Mesendoderm (in vitro differentiated cells): ENCODE data around the gene PNN. TPM values are rescaled to one million over a fixed set of nuclear protein-coding genes. Genes with fewer than 3 reads are reported as not detected.
"Not testable (repeated sequence)": the region's sequence is repeated elsewhere in the genome, so short reads cannot be mapped to it uniquely, and the experiment has no call there.

ENCODE experiments used
- DNase-seq: peaks from one replicate; pipeline ENCODE4 v3.0.0; 2013
- H2AK5ac ChIP-seq: 2 replicates; pipeline ENCODE4 v1.6.1; 2013; ENCODE audit warnings: low read length, inconsistent platforms
- H2BK120ac ChIP-seq: 2 replicates; pipeline ENCODE4 v1.6.1; 2013; ENCODE audit warnings: low read depth, mild to moderate bottlenecking, low read length, moderate library complexity, mixed read lengths
- H2BK15ac ChIP-seq: replicated peaks from 2 replicates; pipeline ENCODE4 v1.6.1; 2013; ENCODE audit warnings: low read depth, mild to moderate bottlenecking, moderate library complexity
- H2BK5ac ChIP-seq: 2 replicates; pipeline ENCODE4 v1.6.1; 2013; ENCODE audit warnings: low read length, inconsistent platforms
- H3K18ac ChIP-seq: 2 replicates; pipeline ENCODE4 v1.6.1; 2013; ENCODE audit warnings: mild to moderate bottlenecking, low read length, mixed read lengths
- H3K23ac ChIP-seq: one replicate; pipeline ENCODE4 v1.6.1; 2013; ENCODE audit warnings: low read length
- H3K27ac ChIP-seq: 2 replicates; pipeline ENCODE4 v1.5.1; 2013; ENCODE audit warnings: low read depth, mild to moderate bottlenecking, inconsistent platforms, low read length, moderate library complexity
- H3K27me3 ChIP-seq: 2 replicates; pipeline ENCODE4 v1.6.1; 2013; ENCODE audit warnings: low read length, control low read depth, mild to moderate bottlenecking, inconsistent platforms; ENCODE audit not compliant: insufficient read depth, poor library complexity
- H3K36me3 ChIP-seq: 2 replicates; pipeline ENCODE4 v1.6.1; 2013; ENCODE audit warnings: low read length, inconsistent platforms; ENCODE audit not compliant: control insufficient read depth, insufficient read depth
- H3K4ac ChIP-seq: one replicate; pipeline ENCODE4 v1.6.1; 2013; ENCODE audit warnings: low read depth, mild to moderate bottlenecking, low read length, moderate library complexity
- H3K4me1 ChIP-seq: 2 replicates; pipeline ENCODE4 v1.6.1; 2013; ENCODE audit warnings: low read depth, low read length, inconsistent platforms; ENCODE audit not compliant: control insufficient read depth
- H3K4me2 ChIP-seq: 2 replicates; pipeline ENCODE4 v1.6.1; 2013; ENCODE audit warnings: low read length
- H3K4me3 ChIP-seq: 2 replicates; pipeline ENCODE4 v1.5.1; 2013; ENCODE audit warnings: mild to moderate bottlenecking, low read length
- H3K56ac ChIP-seq: one replicate; pipeline ENCODE4 v1.6.1; 2013; ENCODE audit warnings: low read length
- H3K79me1 ChIP-seq: 2 replicates; pipeline ENCODE4 v1.6.1; 2013; ENCODE audit warnings: low read length, inconsistent platforms
- H3K79me2 ChIP-seq: 2 replicates; pipeline ENCODE4 v1.6.1; 2013; ENCODE audit warnings: mild to moderate bottlenecking, low read length; ENCODE audit not compliant: control insufficient read depth, insufficient read depth
- H3K9ac ChIP-seq: 2 replicates; pipeline ENCODE4 v1.6.1; 2013; ENCODE audit warnings: low read length, inconsistent platforms
- H4K5ac ChIP-seq: one replicate; pipeline ENCODE4 v1.6.1; 2013; ENCODE audit warnings: low read length
- H4K8ac ChIP-seq: one replicate; pipeline ENCODE4 v1.6.1; 2013; ENCODE audit warnings: low read depth, mild to moderate bottlenecking, control low read depth, low read length, moderate library complexity
- WGBS: extraction: QIAGEN DNeasy Blood & Tissue Kit; methylation state at CpG from one replicate; pipeline ENCODE4 v1.1.7; 2013; ENCODE audit warnings: low lambda C conversion rate, missing lambda C conversion rate; ENCODE audit not compliant: insufficient coverage; ENCODE audit errors: extremely low coverage; 5-methylcytosine and 5-hydroxymethylcytosine counted together
- polyA plus RNA-seq, 2 experiments: library from polyadenylated mRNA; stranded (reverse); fragments of 200-250 nt; gene quantifications; one replicate each; pipeline ENCODE4 v1.2.3, GENCODE V29; 2013

The PNN gene
- 140 TPM for polyA plus RNA-seq (2013, experiment 1 of 2)
- 132 TPM for polyA plus RNA-seq (2013, experiment 2 of 2)

- Histone ChIP-seq H3K4me2 (peak within 1 kb of the TSS; percentile 66), H3K56ac (peak within 1 kb of the TSS; percentile 99), H3K36me3 (peaks cover 8% of the 10 kb centered on the region), H3K79me2 (peaks cover 24% of the 10 kb centered on the region), H3K27me3 (no peaks in the 10 kb centered on the region), H3K9ac (peak within 1 kb of the TSS; percentile 91), H4K5ac (no peak within 1 kb of the TSS), H3K18ac (peak within 1 kb of the TSS; percentile 96), H3K4me3 (peak within 1 kb of the TSS; percentile 100), H3K4me1 (peaks cover 3% of the 10 kb centered on the region), H4K8ac (peak within 1 kb of the TSS; percentile 59), H3K4ac (peak within 1 kb of the TSS; percentile 96), H2BK5ac (peak within 1 kb of the TSS; percentile 95), H2AK5ac (peak within 1 kb of the TSS; percentile 19), H3K79me1 (peaks cover 2% of the 10 kb centered on the region), H3K27ac (peak within 1 kb of the TSS; percentile 94), H2BK15ac (no peak within 1 kb of the TSS), H3K23ac (no peak within 1 kb of the TSS), H2BK120ac (peak within 1 kb of the TSS; percentile 31)
- peak; percentile 100 for DNase-seq
- WGBS, result no CpG with 5 or more reads among the region's 56 CpGs
Observed at GRCh38 chr14:39174560-39175444, at the start of gene PNN. Gene PNN (plus strand): TSS chr14:39175254. CDS start chr14:39175280, 26 bp downstream.

GRCh38 chr14:39137835-39138234 is 37.2 kb upstream of the PNN start:
- not testable (repeated sequence) for H3K4me3 ChIP-seq, H2BK15ac ChIP-seq, H4K8ac ChIP-seq, H3K18ac ChIP-seq, H3K27me3 ChIP-seq, H3K79me1 ChIP-seq, H3K36me3 ChIP-seq, H3K27ac ChIP-seq, H2AK5ac ChIP-seq, H3K4me1 ChIP-seq, H4K5ac ChIP-seq, H2BK120ac ChIP-seq, H3K9ac ChIP-seq, H2BK5ac ChIP-seq, H3K56ac ChIP-seq, H3K4ac ChIP-seq, DNase-seq, H3K4me2 ChIP-seq, H3K23ac ChIP-seq, H3K79me2 ChIP-seq
- WGBS, result no CpG with 5 or more reads among the region's 8 CpGs

- no peak overlapping the region for H3K18ac ChIP-seq
- no peak overlapping the region for H3K27ac ChIP-seq
- H4K8ac ChIP-seq, result no peak overlapping the region
- no peak overlapping the region for H3K4ac ChIP-seq
- WGBS, result no CpG with 5 or more reads among the region's 1 CpG
- H3K79me1 ChIP-seq, result no peaks in the 10 kb centered on the region
- H3K36me3 ChIP-seq, result no peaks in the 10 kb centered on the region
- no peaks in the 10 kb centered on the region for H3K4me1 ChIP-seq
- no peaks in the 10 kb centered on the region for H3K27me3 ChIP-seq
- H4K5ac ChIP-seq, result no peak overlapping the region
- H3K79me2 ChIP-seq, result no peaks in the 10 kb centered on the region
- DNase-seq, result no peak
- H2AK5ac ChIP-seq, result no peak overlapping the region
- H3K56ac ChIP-seq, result no peak overlapping the region
- H3K23ac ChIP-seq, result no peak overlapping the region
- H3K4me2 ChIP-seq, result no peak overlapping the region
- no peak overlapping the region for H3K4me3 ChIP-seq
- no peak overlapping the region for H2BK5ac ChIP-seq
- no peak overlapping the region for H3K9ac ChIP-seq
- H2BK15ac ChIP-seq, result no peak overlapping the region
- H2BK120ac ChIP-seq, result no peak overlapping the region
Observed at GRCh38 chr14:39138440-39138839, 36.6 kb upstream of the PNN start.

GRCh38 chr14:39140170-39140569 is 34.9 kb upstream of the PNN start:
- Histone ChIP-seq H3K4me2 (no peak overlapping the region), H2AK5ac (no peak overlapping the region), H2BK15ac (no peak overlapping the region), H3K9ac (no peak overlapping the region), H3K4me3 (no peak overlapping the region), H3K79me1 (no peaks in the 10 kb centered on the region), H3K4ac (no peak overlapping the region), H3K18ac (no peak overlapping the region), H3K4me1 (no peaks in the 10 kb centered on the region), H4K8ac (no peak overlapping the region), H2BK5ac (no peak overlapping the region), H3K56ac (no peak overlapping the region), H3K36me3 (no peaks in the 10 kb centered on the region), H3K23ac (no peak overlapping the region), H2BK120ac (no peak overlapping the region), H3K27ac (no peak overlapping the region), H4K5ac (no peak overlapping the region), H3K27me3 (no peaks in the 10 kb centered on the region), H3K79me2 (no peaks in the 10 kb centered on the region)
- DNase-seq, result peak; percentile 23
- no CpG with 5 or more reads among the region's 3 CpGs for WGBS

GRCh38 chr14:39141623-39142022 is 33.4 kb upstream of the PNN start:
- H3K79me1 ChIP-seq, H4K5ac ChIP-seq, H3K27me3 ChIP-seq, H2AK5ac ChIP-seq, H3K4me3 ChIP-seq, H3K4me2 ChIP-seq, H3K36me3 ChIP-seq, H3K18ac ChIP-seq, H3K9ac ChIP-seq, H4K8ac ChIP-seq, H3K27ac ChIP-seq, H3K56ac ChIP-seq, H3K4me1 ChIP-seq, DNase-seq, H2BK120ac ChIP-seq, H3K79me2 ChIP-seq, H3K4ac ChIP-seq, H3K23ac ChIP-seq, H2BK5ac ChIP-seq, H2BK15ac ChIP-seq: not testable (repeated sequence)
- no CpG with 5 or more reads among the region's 1 CpG for WGBS
